Cortex of kidney (tissue), 1 donor: ENCODE results near the gene PLK2.

ENCODE experiments used
- DNase-seq: peaks from one replicate; lab custom pipeline; 2025; lab: John Stamatoyannopoulos, UW

Gene PLK2

GRCh38 chr5:58477760-58478376, 18.0 kb upstream of the PLK2 start:
- no peak for DNase-seq

GRCh38 chr5:58475404-58475803, 15.5 kb upstream of the PLK2 start:
- no peak for DNase-seq

- no peak for DNase-seq
These were observed 10.0 kb upstream of the PLK2 start for GRCh38 chr5:58469896-58470295.

- no peak for DNase-seq
These were observed 7.1 kb upstream of the PLK2 start for GRCh38 chr5:58466939-58467338.

- no peak for DNase-seq
These were observed 2.8 kb upstream of the PLK2 start for GRCh38 chr5:58462623-58463230.

- no peak for DNase-seq
These were observed 2.3 kb upstream of the PLK2 start for GRCh38 chr5:58462154-58462553.

- DNase-seq = no peak
These were observed 923 bp upstream of the PLK2 start for GRCh38 chr5:58460732-58461286.

- no peak for DNase-seq
These were observed 512 bp downstream of the PLK2 start for GRCh38 chr5:58459146-58460001.

GRCh38 chr5:58458743-58459145, 1.1 kb downstream of the PLK2 start:
- no peak for DNase-seq

GRCh38 chr5:58458141-58458742, 1.6 kb downstream of the PLK2 start:
- no peak for DNase-seq

GRCh38 chr5:58457050-58457449, 2.8 kb downstream of the PLK2 start:
- DNase-seq = no peak

- no peak for DNase-seq
These were observed 3.4 kb downstream of the PLK2 start for GRCh38 chr5:58456486-58456885.

- no peak for DNase-seq
These were observed 3.9 kb downstream of the PLK2 start for GRCh38 chr5:58456026-58456425.

GRCh38 chr5:58455480-58455879, 4.4 kb downstream of the PLK2 start:
- DNase-seq = no peak

- DNase-seq = no peak
These were observed 4.8 kb downstream of the PLK2 start for GRCh38 chr5:58455066-58455465.

GRCh38 chr5:58454025-58454424, 5.9 kb downstream of the PLK2 start:
- no peak for DNase-seq

- no peak for DNase-seq
These were observed 6.6 kb downstream of the PLK2 start for GRCh38 chr5:58453306-58453705.

- DNase-seq = no peak
These were observed 7.2 kb downstream of the PLK2 start for GRCh38 chr5:58452566-58453258.

- DNase-seq = no peak
These were observed 7.9 kb downstream of the PLK2 start for GRCh38 chr5:58451732-58452565.

- DNase-seq = no peak
These were observed 8.9 kb downstream of the PLK2 start for GRCh38 chr5:58450811-58451629.
